ENCODE results near the gene ZKSCAN4. TPM values are rescaled to one million over a fixed set of nuclear protein-coding genes. Genes with fewer than 3 reads are reported as not detected.

The ZKSCAN4 gene
- total and polyA plus RNA-seq, 5 donors from 2014 or later = 2.1 to 6.3 (median 2.6) TPM

- H3K27me3 Mint-ChIP-seq = peaks cover 17% of the 10 kb centered on the region
- no peak overlapping the region for H3K27ac ChIP-seq (ENCODE audit: insufficient read depth, low read length, poor library complexity, severe bottlenecking)
- H3K27ac Mint-ChIP-seq = peak overlapping the region in 2 of 3 donors; percentile 16 to 39
- no peaks in the 10 kb centered on the region for H3K36me3 Mint-ChIP-seq
- no peaks in the 10 kb centered on the region for H3K9me3 ChIP-seq (ENCODE audit: control insufficient read depth in 2 of 2, low read length in 2 of 2)
- ATAC-seq (ENCODE audit: low read depth in 2 of 2) = no peak
- H3K4me3 ChIP-seq (ENCODE audit: low read depth, low read length) = no peak overlapping the region
- DNase-seq = no peak
- peak overlapping the region in 1 of 4 donors; percentile 55 for H3K4me3 Mint-ChIP-seq
- H3K9me3 Mint-ChIP-seq = no peaks in the 10 kb centered on the region
- H3K36me3 ChIP-seq (ENCODE audit: control insufficient read depth, insufficient read depth, low read length) = no peaks in the 10 kb centered on the region
- peaks cover 0 to 16% (median 7%) of the 10 kb centered on the region in 4 donors for H3K4me1 Mint-ChIP-seq
- H3K4me1 ChIP-seq (ENCODE audit: control insufficient read depth, insufficient read depth, low read length, poor library complexity, severe bottlenecking) = peaks cover 12% of the 10 kb centered on the region
- no peaks in the 10 kb centered on the region for H3K27me3 ChIP-seq (ENCODE audit: control insufficient read depth, insufficient read depth, low read length)
Measured at GRCh38 chr6:28264834-28265401, 12.8 kb upstream of the ZKSCAN4 start.

GRCh38 chr6:28263922-28264321 lies 11.9 kb upstream of the ZKSCAN4 start:
- DNase-seq = peak in 1 of 3 donors; percentile 20
- peaks cover 12% of the 10 kb centered on the region for H3K4me1 ChIP-seq (ENCODE audit: control insufficient read depth, insufficient read depth, low read length, poor library complexity, severe bottlenecking)
- ATAC-seq (ENCODE audit: low read depth in 2 of 2) = no peak
- H3K36me3 ChIP-seq (ENCODE audit: control insufficient read depth, insufficient read depth, low read length) = no peaks in the 10 kb centered on the region
- H3K4me3 ChIP-seq (ENCODE audit: low read depth, low read length) = no peak overlapping the region
- H3K27me3 ChIP-seq (ENCODE audit: control insufficient read depth, insufficient read depth, low read length) = no peaks in the 10 kb centered on the region
- Mint-ChIP-seq H3K4me3 (peak overlapping the region in 2 of 4 donors; percentile 1 to 55), H3K27ac (no peak overlapping the region), H3K4me1 (peaks cover 0 to 13% (median 4%) of the 10 kb centered on the region in 4 donors), H3K27me3 (peaks cover 17% of the 10 kb centered on the region), H3K9me3 (peaks cover 0 to 1% (median 0%) of the 10 kb centered on the region in 7 donors), H3K36me3 (no peaks in the 10 kb centered on the region)
- H3K9me3 ChIP-seq (ENCODE audit: control insufficient read depth in 2 of 2, low read length in 2 of 2) = no peaks in the 10 kb centered on the region
- no peak overlapping the region for H3K27ac ChIP-seq (ENCODE audit: insufficient read depth, low read length, poor library complexity, severe bottlenecking)

GRCh38 chr6:28258877-28259777 lies 7.1 kb upstream of the ZKSCAN4 start, which contains the start of gene NKAPL:
Gene NKAPL (plus strand): TSS chr6:28259297. CDS start chr6:28259372, 75 bp downstream.
- Histone ChIP-seq H3K4me3 (ENCODE audit: low read depth, low read length) (peak within 1 kb of the TSS; percentile 48), H3K27me3 (ENCODE audit: control insufficient read depth, insufficient read depth, low read length) (peaks cover 6% of the 10 kb centered on the region), H3K27ac (ENCODE audit: insufficient read depth, low read length, poor library complexity, severe bottlenecking) (no peak within 1 kb of the TSS), H3K36me3 (ENCODE audit: control insufficient read depth, insufficient read depth, low read length) (no peaks in the 10 kb centered on the region), H3K9me3 (ENCODE audit: control insufficient read depth in 2 of 2, low read length in 2 of 2) (no peaks in the 10 kb centered on the region), H3K4me1 (ENCODE audit: control insufficient read depth, insufficient read depth, low read length, poor library complexity, severe bottlenecking) (peaks cover 2% of the 10 kb centered on the region)
- ATAC-seq (ENCODE audit: low read depth in 2 of 2) (peak in 1 of 2 donors; percentile 45), DNase-seq (peak; percentile 6 to 63 (median 21))
- Mint-ChIP-seq H3K36me3 (no peaks in the 10 kb centered on the region), H3K4me3 (peak within 1 kb of the TSS in 3 of 4 donors; percentile 21 to 63 (median 43)), H3K27me3 (peaks cover 40% of the 10 kb centered on the region), H3K9me3 (peaks cover 0 to 1% (median 0%) of the 10 kb centered on the region in 7 donors), H3K27ac (peak within 1 kb of the TSS in 1 of 3 donors; percentile 74), H3K4me1 (peaks cover 0 to 8% (median 2%) of the 10 kb centered on the region in 4 donors)

- H3K27me3 ChIP-seq (ENCODE audit: control insufficient read depth, insufficient read depth, low read length) = peaks cover 8% of the 10 kb centered on the region
- no peak overlapping the region for H3K27ac ChIP-seq (ENCODE audit: insufficient read depth, low read length, poor library complexity, severe bottlenecking)
- peaks cover 30% of the 10 kb centered on the region for H3K27me3 Mint-ChIP-seq
- no peak overlapping the region for H3K4me3 ChIP-seq (ENCODE audit: low read depth, low read length)
- no peak overlapping the region for H3K4me3 Mint-ChIP-seq
- H3K4me1 ChIP-seq (ENCODE audit: control insufficient read depth, insufficient read depth, low read length, poor library complexity, severe bottlenecking) = peaks cover 6% of the 10 kb centered on the region
- no peaks in the 10 kb centered on the region for H3K9me3 ChIP-seq (ENCODE audit: control insufficient read depth in 2 of 2, low read length in 2 of 2)
- H3K36me3 ChIP-seq (ENCODE audit: control insufficient read depth, insufficient read depth, low read length) = no peaks in the 10 kb centered on the region
- H3K4me1 Mint-ChIP-seq = peaks cover 0 to 16% (median 4%) of the 10 kb centered on the region in 4 donors
- no peak overlapping the region for H3K27ac Mint-ChIP-seq
- peaks cover 0 to 4% (median 0%) of the 10 kb centered on the region in 7 donors for H3K9me3 Mint-ChIP-seq
- no peak for DNase-seq
- H3K36me3 Mint-ChIP-seq = no peaks in the 10 kb centered on the region
- no peak for ATAC-seq (ENCODE audit: low read depth in 2 of 2)
Measured at GRCh38 chr6:28257042-28257441, 5.0 kb upstream of the ZKSCAN4 start.

- H3K27me3 ChIP-seq (ENCODE audit: control insufficient read depth, insufficient read depth, low read length) = peaks cover 8% of the 10 kb centered on the region
- peaks cover 6 to 44% (median 21%) of the 10 kb centered on the region in 4 donors for H3K4me1 Mint-ChIP-seq
- H3K9me3 ChIP-seq (ENCODE audit: control insufficient read depth in 2 of 2, low read length in 2 of 2) = no peaks in the 10 kb centered on the region
- ATAC-seq (ENCODE audit: low read depth in 2 of 2) (no peak), DNase-seq (no peak)
- no peaks in the 10 kb centered on the region for H3K36me3 ChIP-seq (ENCODE audit: control insufficient read depth, insufficient read depth, low read length)
- H3K27ac ChIP-seq (ENCODE audit: insufficient read depth, low read length, poor library complexity, severe bottlenecking) = no peak overlapping the region
- H3K27me3 Mint-ChIP-seq = peaks cover 23% of the 10 kb centered on the region
- H3K4me3 ChIP-seq (ENCODE audit: low read depth, low read length) = no peak overlapping the region
- H3K4me1 ChIP-seq (ENCODE audit: control insufficient read depth, insufficient read depth, low read length, poor library complexity, severe bottlenecking) = peaks cover 20% of the 10 kb centered on the region
- peaks cover 5% of the 10 kb centered on the region for H3K36me3 Mint-ChIP-seq
- peak overlapping the region in 1 of 4 donors; percentile 11 for H3K4me3 Mint-ChIP-seq
- H3K9me3 Mint-ChIP-seq = peaks cover 0 to 4% (median 0%) of the 10 kb centered on the region in 7 donors
- H3K27ac Mint-ChIP-seq = no peak overlapping the region
Measured at GRCh38 chr6:28254121-28254519, 2.1 kb upstream of the ZKSCAN4 start.

- Mint-ChIP-seq H3K4me1 (peaks cover 11 to 50% (median 27%) of the 10 kb centered on the region in 4 donors), H3K36me3 (peaks cover 22% of the 10 kb centered on the region), H3K27me3 (peaks cover 15% of the 10 kb centered on the region), H3K4me3 (peak overlapping the region; percentile 97 to 99 (median 98)), H3K9me3 (peaks cover 0 to 4% (median 0%) of the 10 kb centered on the region in 7 donors), H3K27ac (peak overlapping the region; percentile 89 to 93 (median 90))
- H3K27ac ChIP-seq (ENCODE audit: insufficient read depth, low read length, poor library complexity, severe bottlenecking) = no peak overlapping the region
- peak overlapping the region; percentile 98 for H3K4me3 ChIP-seq (ENCODE audit: low read depth, low read length)
- peaks cover 15% of the 10 kb centered on the region for H3K36me3 ChIP-seq (ENCODE audit: control insufficient read depth, insufficient read depth, low read length)
- DNase-seq (peak in 1 of 3 donors; percentile 75), ATAC-seq (ENCODE audit: low read depth in 2 of 2) (peak; percentile 60 to 73)
- peaks cover 8% of the 10 kb centered on the region for H3K27me3 ChIP-seq (ENCODE audit: control insufficient read depth, insufficient read depth, low read length)
- H3K4me1 ChIP-seq (ENCODE audit: control insufficient read depth, insufficient read depth, low read length, poor library complexity, severe bottlenecking) = peaks cover 20% of the 10 kb centered on the region
- no peaks in the 10 kb centered on the region for H3K9me3 ChIP-seq (ENCODE audit: control insufficient read depth in 2 of 2, low read length in 2 of 2)
Measured at GRCh38 chr6:28251661-28252008, 434 bp downstream of the ZKSCAN4 start.

- no peak for DNase-seq
- peak overlapping the region in 1 of 3 donors; percentile 83 for H3K27ac Mint-ChIP-seq
- no peak for ATAC-seq (ENCODE audit: low read depth in 2 of 2)
- peak overlapping the region; percentile 98 for H3K4me3 ChIP-seq (ENCODE audit: low read depth, low read length)
- peaks cover 7% of the 10 kb centered on the region for H3K27me3 ChIP-seq (ENCODE audit: control insufficient read depth, insufficient read depth, low read length)
- H3K27ac ChIP-seq (ENCODE audit: insufficient read depth, low read length, poor library complexity, severe bottlenecking) = no peak overlapping the region
- H3K4me3 Mint-ChIP-seq = peak overlapping the region; percentile 79 to 90 (median 86)
- peaks cover 12% of the 10 kb centered on the region for H3K27me3 Mint-ChIP-seq
- peaks cover 20% of the 10 kb centered on the region for H3K4me1 ChIP-seq (ENCODE audit: control insufficient read depth, insufficient read depth, low read length, poor library complexity, severe bottlenecking)
- peaks cover 11 to 50% (median 27%) of the 10 kb centered on the region in 4 donors for H3K4me1 Mint-ChIP-seq
- no peaks in the 10 kb centered on the region for H3K9me3 ChIP-seq (ENCODE audit: control insufficient read depth in 2 of 2, low read length in 2 of 2)
- H3K36me3 Mint-ChIP-seq = peaks cover 30% of the 10 kb centered on the region
- peaks cover 0 to 4% (median 0%) of the 10 kb centered on the region in 7 donors for H3K9me3 Mint-ChIP-seq
- peaks cover 24% of the 10 kb centered on the region for H3K36me3 ChIP-seq (ENCODE audit: control insufficient read depth, insufficient read depth, low read length)
Measured at GRCh38 chr6:28250747-28251146, 1.3 kb downstream of the ZKSCAN4 start.
